HG02938 (cell line): ENCODE data around the gene HOXA11.

Experiments used
- ATAC-seq: cut with Tn5 transposase; IDR thresholded peaks from one replicate; pipeline ENCODE4 v1.9.1; 2021; ENCODE audit warnings: mild to moderate bottlenecking, moderate library complexity; ENCODE audit not compliant: unreplicated experiment

HOXA11 gene

GRCh38 chr7:27159266-27160144 lies 25.5 kb downstream of the HOXA11 start:
- no peak for ATAC-seq

- ATAC-seq = no peak
These were observed 26.4 kb downstream of the HOXA11 start for GRCh38 chr7:27158436-27159265.

GRCh38 chr7:27157702-27158431 lies 27.2 kb downstream of the HOXA11 start:
- ATAC-seq = no peak

GRCh38 chr7:27156916-27157701 lies 27.9 kb downstream of the HOXA11 start:
- ATAC-seq = no peak

GRCh38 chr7:27156508-27156898 lies 28.5 kb downstream of the HOXA11 start, which contains the start of gene HOXA7:
HOXA7 (minus strand) TSS chr7:27156675; CDS start chr7:27156545, 130 bp downstream.
- ATAC-seq = no peak

- no peak for ATAC-seq
These were observed 29.1 kb downstream of the HOXA11 start for GRCh38 chr7:27155816-27156507.

- no peak for ATAC-seq
These were observed 29.9 kb downstream of the HOXA11 start for GRCh38 chr7:27154901-27155815.

GRCh38 chr7:27154369-27154768 lies 30.7 kb downstream of the HOXA11 start:
- ATAC-seq = no peak

- ATAC-seq = no peak
These were observed 31.5 kb downstream of the HOXA11 start for GRCh38 chr7:27153526-27153925.

- no peak for ATAC-seq
These were observed 32.1 kb downstream of the HOXA11 start for GRCh38 chr7:27152816-27153442.

- ATAC-seq = no peak
These were observed 32.9 kb downstream of the HOXA11 start, which contains the start of gene HOXA3 for GRCh38 chr7:27151931-27152815. HOXA3 (minus strand) TSS chr7:27152583; CDS start chr7:27110640, 41,943 bp downstream.

- no peak for ATAC-seq
These were observed 33.6 kb downstream of the HOXA11 start for GRCh38 chr7:27151341-27151930.

- peak; percentile 64 for ATAC-seq
These were observed 34.3 kb downstream of the HOXA11 start for GRCh38 chr7:27150568-27151340.

- ATAC-seq = no peak
These were observed 35.0 kb downstream of the HOXA11 start for GRCh38 chr7:27149842-27150567.
